Fibroblast of lung (primary cell): ENCODE data around the gene UGT1A5. TPM values are rescaled to one million over a fixed set of nuclear protein-coding genes. Genes with fewer than 3 reads are reported as not detected.

Source experiments
- DNase-seq, 2 donors: peaks; one replicate each; pipeline versions ENCODE4 v3.0.0 to v3.0.0-alpha.2; 2010; ENCODE audit warnings: low read depth in 2 of 2
- H2AFZ ChIP-seq: 2 replicates; pipeline ENCODE4 v1.5.1; 2012; ENCODE audit warnings: low read length, control low read depth, inconsistent platforms
- H3K27ac ChIP-seq: 2 replicates; pipeline ENCODE4 v1.5.1; 2011; ENCODE audit warnings: low read length, control low read depth; ENCODE audit not compliant: insufficient read depth
- H3K27me3 ChIP-seq: 2 replicates; pipeline ENCODE4 v1.5.1; 2011; ENCODE audit warnings: mild to moderate bottlenecking, low read length; ENCODE audit not compliant: control insufficient read depth, insufficient read depth
- H3K36me3 ChIP-seq: 2 replicates; pipeline ENCODE4 v1.5.1; 2011; ENCODE audit warnings: low read length; ENCODE audit not compliant: control insufficient read depth, insufficient read depth
- H3K4me1 ChIP-seq: 2 replicates; pipeline ENCODE4 v1.5.1; 2011; ENCODE audit warnings: low read length; ENCODE audit not compliant: control insufficient read depth, insufficient read depth; ENCODE audit errors: extremely low read depth
- H3K4me2 ChIP-seq: 2 replicates; pipeline ENCODE4 v1.5.1; 2011; ENCODE audit warnings: low read length, control low read depth; ENCODE audit not compliant: insufficient read depth; ENCODE audit errors: extremely low read depth
- H3K4me3 ChIP-seq, 4 experiments: fragments of 200-600 bp in 1 of 4; sonication (generic) in 1 of 4; replicated peaks in 1 of 4; 2 replicates each; pipeline ENCODE4 v1.5.1; 2011 to 2016; ENCODE audit warnings: low read length in 4 of 4, low read depth in 3 of 4, mild to moderate bottlenecking in 3 of 4, control low read depth in 2 of 4, inconsistent platforms in 1 of 4, mixed read lengths in 1 of 4; ENCODE audit not compliant: insufficient read depth in 1 of 4; ENCODE audit errors: control extremely low read depth in 1 of 4
- H3K79me2 ChIP-seq: 2 replicates; pipeline ENCODE4 v1.5.1; 2012; ENCODE audit warnings: mild to moderate bottlenecking, low read length, inconsistent platforms; ENCODE audit not compliant: control insufficient read depth, insufficient read depth
- H3K9ac ChIP-seq: 2 replicates; pipeline ENCODE4 v1.5.1; 2011; ENCODE audit warnings: mild to moderate bottlenecking, low read length, control low read depth; ENCODE audit not compliant: insufficient read depth
- H3K9me3 ChIP-seq: 2 replicates; pipeline ENCODE4 v1.5.1; 2012; ENCODE audit warnings: low read depth, low read length; ENCODE audit not compliant: control insufficient read depth, insufficient read depth
- H4K20me1 ChIP-seq: 2 replicates; pipeline ENCODE4 v1.5.1; 2011; ENCODE audit warnings: low read length; ENCODE audit not compliant: control insufficient read depth, insufficient read depth; ENCODE audit errors: extremely low read depth
- EZH2 ChIP-seq: IDR thresholded peaks from 2 replicates; pipeline ENCODE4 v1.5.1; 2012; ENCODE audit warnings: low read length, control low read depth, mild to moderate bottlenecking; ENCODE audit errors: missing control alignments
- polyA plus RNA-seq, 2 donors: library from polyadenylated mRNA; depleted of rRNA in 1 of 2; stranded (reverse) in 1 of 2; unstranded in 1 of 2; fragments of >200 nt; gene quantifications; 2 replicates each; pipeline ENCODE4 v1.2.1, GENCODE V29; 2011 to 2012; ENCODE audit warnings: missing spikeins in 1 of 2
- total RNA-seq: library from RNA; depleted of rRNA; stranded (reverse); fragments of >200 nt; gene quantifications from 2 replicates; pipeline ENCODE4 v1.2.1, GENCODE V29; 2014
- TF ChIP-seq, protein P1 (sequence below), 2 donors: IDR thresholded peaks in 1 of 2; conservative IDR thresholded peaks in 1 of 2; 1 replicate in 1 of 2; 2 replicates in 1 of 2; pipeline ENCODE4 v1.5.1; 2011 to 2012; ENCODE audit warnings: low read length in 2 of 2, control low read depth in 1 of 2, inconsistent platforms in 1 of 2, low read depth in 1 of 2, mild to moderate bottlenecking in 1 of 2

The UGT1A5 gene
- total and polyA plus RNA-seq, 2 donors (not counting 1 experiment from before 2014, with no cell fraction given): not detected

DNA sequence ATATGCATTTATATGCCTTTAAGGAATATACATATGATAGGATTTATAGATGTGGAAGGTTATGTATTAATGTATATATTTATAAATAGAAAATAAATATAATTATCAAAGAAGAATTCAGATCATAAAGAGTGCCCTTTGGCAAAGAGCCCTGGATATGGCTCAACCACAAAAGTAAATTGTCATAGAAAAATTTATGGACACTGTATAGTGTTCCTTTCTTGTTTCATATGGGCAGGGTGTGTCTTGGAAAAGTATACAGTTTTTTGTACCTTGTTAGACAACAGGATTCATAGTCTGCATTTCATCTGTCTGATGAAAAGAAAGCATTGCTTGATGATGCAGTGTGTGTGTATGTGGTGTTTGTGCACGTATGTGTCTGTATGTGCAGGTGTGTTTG is 28.1 kb upstream of the UGT1A5 start:
- Histone ChIP-seq H3K9ac (no peak overlapping the region), H2AFZ (no peak overlapping the region), H3K27me3 (no peaks in the 10 kb centered on the region), H3K9me3 (no peaks in the 10 kb centered on the region), H3K4me1 (no peaks in the 10 kb centered on the region), H3K4me2 (no peak overlapping the region), H3K79me2 (no peaks in the 10 kb centered on the region), H4K20me1 (no peaks in the 10 kb centered on the region), H3K4me3 (no peak overlapping the region), H3K36me3 (no peaks in the 10 kb centered on the region), H3K27ac (no peak overlapping the region)
- DNase-seq: no peak
- TF ChIP-seq, protein P1, sequence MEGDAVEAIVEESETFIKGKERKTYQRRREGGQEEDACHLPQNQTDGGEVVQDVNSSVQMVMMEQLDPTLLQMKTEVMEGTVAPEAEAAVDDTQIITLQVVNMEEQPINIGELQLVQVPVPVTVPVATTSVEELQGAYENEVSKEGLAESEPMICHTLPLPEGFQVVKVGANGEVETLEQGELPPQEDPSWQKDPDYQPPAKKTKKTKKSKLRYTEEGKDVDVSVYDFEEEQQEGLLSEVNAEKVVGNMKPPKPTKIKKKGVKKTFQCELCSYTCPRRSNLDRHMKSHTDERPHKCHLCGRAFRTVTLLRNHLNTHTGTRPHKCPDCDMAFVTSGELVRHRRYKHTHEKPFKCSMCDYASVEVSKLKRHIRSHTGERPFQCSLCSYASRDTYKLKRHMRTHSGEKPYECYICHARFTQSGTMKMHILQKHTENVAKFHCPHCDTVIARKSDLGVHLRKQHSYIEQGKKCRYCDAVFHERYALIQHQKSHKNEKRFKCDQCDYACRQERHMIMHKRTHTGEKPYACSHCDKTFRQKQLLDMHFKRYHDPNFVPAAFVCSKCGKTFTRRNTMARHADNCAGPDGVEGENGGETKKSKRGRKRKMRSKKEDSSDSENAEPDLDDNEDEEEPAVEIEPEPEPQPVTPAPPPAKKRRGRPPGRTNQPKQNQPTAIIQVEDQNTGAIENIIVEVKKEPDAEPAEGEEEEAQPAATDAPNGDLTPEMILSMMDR (conservative IDR thresholded peaks at IDR 0.05 in 1 of 2, IDR thresholded peaks at IDR 0.05 in 1 of 2; ENCODE audit: low read depth in 1 of 2, low read length in 2 of 2): no peak
- TF ChIP-seq EZH2: no peak

DNA sequence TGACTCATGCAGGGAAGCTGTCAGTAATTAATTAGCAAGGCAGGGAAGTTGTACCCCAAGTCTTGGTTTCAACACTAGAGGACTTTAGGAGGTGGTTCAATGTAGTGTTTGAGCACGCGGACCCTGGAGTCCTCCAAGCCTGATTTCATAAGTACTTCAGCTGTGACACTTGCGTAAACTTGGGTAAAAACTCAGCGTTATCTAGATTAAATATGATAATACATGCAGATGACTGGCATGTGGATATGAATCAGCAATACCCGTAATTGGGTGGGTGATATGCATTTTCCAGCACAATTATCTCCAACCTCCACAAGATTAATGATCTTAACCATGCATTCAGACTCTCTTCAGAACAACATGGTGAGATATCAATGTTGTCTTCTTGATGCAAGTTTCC is 25.8 kb upstream of the UGT1A5 start:
- Histone ChIP-seq H3K4me1 (no peaks in the 10 kb centered on the region), H3K79me2 (no peaks in the 10 kb centered on the region), H3K27ac (no peak overlapping the region), H3K9ac (no peak overlapping the region), H4K20me1 (no peaks in the 10 kb centered on the region), H3K4me3 (no peak overlapping the region), H3K27me3 (no peaks in the 10 kb centered on the region), H3K36me3 (no peaks in the 10 kb centered on the region), H2AFZ (no peak overlapping the region), H3K9me3 (no peaks in the 10 kb centered on the region), H3K4me2 (no peak overlapping the region)
- peak in 1 of 2 donors; percentile 42 for DNase-seq
- no peak for TF ChIP-seq EZH2

DNA sequence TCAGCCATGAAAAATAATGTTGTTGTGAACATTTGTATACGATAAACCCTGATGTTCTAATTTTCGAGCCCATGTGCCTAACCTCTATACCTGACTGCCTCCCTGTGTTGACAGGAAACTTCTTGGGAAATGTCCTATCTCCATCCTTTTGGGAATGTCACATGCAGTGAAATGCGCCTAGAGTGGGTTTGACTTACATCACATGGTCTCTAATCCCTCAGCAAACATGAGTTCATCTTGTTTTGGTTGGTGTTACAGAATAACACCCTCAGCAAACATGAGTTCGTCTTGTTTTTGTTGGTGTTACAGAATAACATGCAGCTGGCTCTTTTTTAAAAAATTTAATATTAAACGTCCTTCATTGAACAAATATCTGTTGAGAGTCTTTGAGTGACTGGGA is 24.4 kb upstream of the UGT1A5 start:
- no peak overlapping the region for H3K27ac ChIP-seq
- no peak for TF ChIP-seq EZH2
- TF ChIP-seq, protein P1 (conservative IDR thresholded peaks at IDR 0.05 in 1 of 2, IDR thresholded peaks at IDR 0.05 in 1 of 2; ENCODE audit: low read depth in 1 of 2, low read length in 2 of 2): no peak
- no peak overlapping the region for H2AFZ ChIP-seq
- H3K4me2 ChIP-seq: no peak overlapping the region
- H3K27me3 ChIP-seq: no peaks in the 10 kb centered on the region
- H3K9me3 ChIP-seq: no peaks in the 10 kb centered on the region
- no peak overlapping the region for H3K9ac ChIP-seq
- H3K4me1 ChIP-seq: no peaks in the 10 kb centered on the region
- H3K4me3 ChIP-seq: no peak overlapping the region
- no peak for DNase-seq
- no peaks in the 10 kb centered on the region for H3K79me2 ChIP-seq
- H4K20me1 ChIP-seq: no peaks in the 10 kb centered on the region
- H3K36me3 ChIP-seq: no peaks in the 10 kb centered on the region
